Chondrocyte (in vitro differentiated cells): Measurements from ENCODE around the gene PRR29. TPM values are rescaled to one million over a fixed set of nuclear protein-coding genes. Genes with fewer than 3 reads are reported as not detected.
A peak's percentile ranks its signal among the peaks of the same experiment; 100 is the strongest.

ENCODE experiments used
- DNase-seq: peaks from one replicate; pipeline ENCODE4 v3.0.0; 2021; ENCODE audit warnings: mixed read lengths, low spot score
- H3K27ac Mint-ChIP-seq: one replicate; pipeline ENCODE4 v1.8.0; 2021; ENCODE audit warnings: mild to moderate bottlenecking, moderate library complexity, mixed read lengths; ENCODE audit not compliant: unreplicated experiment
- H3K27me3 Mint-ChIP-seq: 2 replicates; pipeline ENCODE4 v1.8.0; 2021; ENCODE audit warnings: low read depth, mixed read lengths
- H3K36me3 Mint-ChIP-seq: 2 replicates; pipeline ENCODE4 v1.8.0; 2021; ENCODE audit warnings: low read depth, mixed read lengths
- H3K4me1 Mint-ChIP-seq: 2 replicates; pipeline ENCODE4 v1.8.0; 2021; ENCODE audit warnings: low read depth, mild to moderate bottlenecking, mixed read lengths
- H3K4me3 Mint-ChIP-seq: one replicate; pipeline ENCODE4 v1.8.0; 2021; ENCODE audit warnings: mild to moderate bottlenecking, moderate library complexity, mixed read lengths; ENCODE audit not compliant: unreplicated experiment
- H3K9me3 Mint-ChIP-seq: 2 replicates; pipeline ENCODE4 v1.8.0; 2021; ENCODE audit warnings: low read depth, mixed read lengths
- total RNA-seq: library from RNA; stranded (reverse); gene quantifications from 3 replicates; pipeline ENCODE4 v1.2.1, GENCODE V29; 2021
- TF ChIP-seq, protein P1 (sequence below): fragments of 200-600 bp; sonication (generic); IDR thresholded peaks from 2 replicates; pipeline ENCODE4 v1.5.0; 2021; ENCODE audit warnings: antibody characterized with exemption, mild to moderate bottlenecking, moderate library complexity

PRR29 gene
- total RNA-seq, 1 donor from 2014 or later, result 0.35 TPM

DNA sequence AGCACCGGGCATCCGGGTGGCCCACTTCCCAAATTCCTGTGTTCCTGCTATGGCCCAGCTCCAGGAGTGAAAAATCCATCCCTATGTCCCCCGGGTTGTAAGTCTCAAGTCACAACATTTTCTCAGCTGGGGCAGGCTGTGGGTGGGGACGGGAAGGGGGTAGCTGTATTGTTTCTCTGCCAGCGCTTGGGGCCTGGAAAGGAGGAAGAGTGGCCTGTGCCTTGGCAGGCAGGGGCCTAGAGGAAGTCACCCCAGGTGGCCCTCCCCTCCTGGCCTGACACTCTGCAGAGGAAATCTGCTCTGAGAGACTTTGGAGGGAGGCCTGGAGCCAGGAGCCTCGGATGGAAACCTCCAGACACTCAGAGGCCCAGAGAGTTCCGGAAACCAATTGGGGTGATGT is 14.8 kb upstream of the PRR29 start:
- H3K27me3 Mint-ChIP-seq, result no peaks in the 10 kb centered on the region
- no peak overlapping the region for H3K27ac Mint-ChIP-seq

DNA sequence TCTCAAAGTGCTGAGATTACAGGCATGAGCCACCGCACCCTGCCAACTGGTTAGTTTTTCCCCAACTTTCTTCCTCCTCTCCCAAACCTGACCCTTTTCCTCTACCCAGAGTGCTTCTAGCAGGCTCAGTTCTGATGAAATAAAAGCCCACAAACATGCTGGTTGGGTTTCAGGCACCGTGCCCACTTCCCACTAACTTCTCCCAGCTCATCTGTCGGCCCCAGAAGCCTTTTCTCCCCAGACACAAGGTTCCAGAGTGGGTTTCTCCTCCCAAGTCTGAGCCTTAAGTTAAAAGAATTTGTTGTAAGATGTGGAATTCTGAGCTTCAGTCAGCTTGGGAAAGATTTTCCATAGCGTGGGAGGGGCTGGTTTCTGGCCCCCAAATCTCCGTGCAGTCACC is 13.9 kb upstream of the PRR29 start:
- peaks cover 4% of the 10 kb centered on the region for H3K36me3 Mint-ChIP-seq
- DNase-seq, result no peak
- H3K4me1 Mint-ChIP-seq, result peaks cover 36% of the 10 kb centered on the region
- peaks cover 2% of the 10 kb centered on the region for H3K27me3 Mint-ChIP-seq
- peak overlapping the region; percentile 19 for H3K27ac Mint-ChIP-seq
- H3K9me3 Mint-ChIP-seq, result peaks cover 11% of the 10 kb centered on the region
- TF ChIP-seq, protein P1, sequence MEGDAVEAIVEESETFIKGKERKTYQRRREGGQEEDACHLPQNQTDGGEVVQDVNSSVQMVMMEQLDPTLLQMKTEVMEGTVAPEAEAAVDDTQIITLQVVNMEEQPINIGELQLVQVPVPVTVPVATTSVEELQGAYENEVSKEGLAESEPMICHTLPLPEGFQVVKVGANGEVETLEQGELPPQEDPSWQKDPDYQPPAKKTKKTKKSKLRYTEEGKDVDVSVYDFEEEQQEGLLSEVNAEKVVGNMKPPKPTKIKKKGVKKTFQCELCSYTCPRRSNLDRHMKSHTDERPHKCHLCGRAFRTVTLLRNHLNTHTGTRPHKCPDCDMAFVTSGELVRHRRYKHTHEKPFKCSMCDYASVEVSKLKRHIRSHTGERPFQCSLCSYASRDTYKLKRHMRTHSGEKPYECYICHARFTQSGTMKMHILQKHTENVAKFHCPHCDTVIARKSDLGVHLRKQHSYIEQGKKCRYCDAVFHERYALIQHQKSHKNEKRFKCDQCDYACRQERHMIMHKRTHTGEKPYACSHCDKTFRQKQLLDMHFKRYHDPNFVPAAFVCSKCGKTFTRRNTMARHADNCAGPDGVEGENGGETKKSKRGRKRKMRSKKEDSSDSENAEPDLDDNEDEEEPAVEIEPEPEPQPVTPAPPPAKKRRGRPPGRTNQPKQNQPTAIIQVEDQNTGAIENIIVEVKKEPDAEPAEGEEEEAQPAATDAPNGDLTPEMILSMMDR, result no peak
- H3K4me3 Mint-ChIP-seq, result no peak overlapping the region

More for the DNA sequence above, 14.8 kb upstream of the PRR29 start:
- Mint-ChIP-seq H3K9me3 (peaks cover 11% of the 10 kb centered on the region), H3K36me3 (peaks cover 4% of the 10 kb centered on the region), H3K4me3 (no peak overlapping the region), H3K4me1 (peaks cover 28% of the 10 kb centered on the region)
- DNase-seq, result no peak
- TF ChIP-seq, protein P1, result no peak

DNA sequence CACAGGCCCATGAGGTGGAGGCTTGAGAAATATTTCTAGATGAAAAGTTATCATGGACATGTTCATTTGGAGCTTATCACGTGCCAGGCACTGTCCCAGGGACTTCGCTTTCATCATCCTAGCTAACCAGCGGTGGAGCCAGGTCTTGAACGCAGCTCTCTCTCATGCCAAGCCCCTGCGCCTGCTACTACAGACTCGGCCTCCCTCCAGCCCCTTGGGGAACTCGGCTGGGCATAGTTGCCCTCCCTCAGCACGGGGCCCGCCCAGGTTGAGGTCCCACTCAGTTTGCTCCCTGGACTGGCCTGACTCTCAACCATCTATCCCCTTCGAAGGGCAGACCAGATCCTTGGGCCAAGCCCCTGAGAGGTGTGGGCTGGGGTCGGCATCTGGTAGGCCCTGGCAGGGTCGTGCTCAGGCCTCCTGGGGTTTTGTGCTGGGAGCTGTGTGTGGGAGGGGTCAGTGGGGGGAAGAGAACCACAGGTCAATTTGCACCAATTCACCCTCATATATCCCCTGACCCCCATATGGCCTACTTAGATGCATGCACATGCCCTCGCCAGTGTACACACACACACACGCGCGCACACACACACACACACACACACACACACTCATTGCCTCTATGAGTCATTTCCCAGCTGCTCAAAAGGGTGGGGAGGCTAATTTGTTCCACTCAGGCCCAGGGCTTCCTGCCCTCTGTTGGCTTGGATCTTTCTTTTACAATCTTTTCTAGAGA is 13.3 kb upstream of the PRR29 start:
- Mint-ChIP-seq H3K27me3 (peaks cover 6% of the 10 kb centered on the region), H3K9me3 (peaks cover 11% of the 10 kb centered on the region), H3K4me3 (no peak overlapping the region), H3K4me1 (peaks cover 41% of the 10 kb centered on the region), H3K27ac (peak overlapping the region; percentile 5), H3K36me3 (peaks cover 4% of the 10 kb centered on the region)
- TF ChIP-seq, protein P1, result no peak
- no peak for DNase-seq

DNA sequence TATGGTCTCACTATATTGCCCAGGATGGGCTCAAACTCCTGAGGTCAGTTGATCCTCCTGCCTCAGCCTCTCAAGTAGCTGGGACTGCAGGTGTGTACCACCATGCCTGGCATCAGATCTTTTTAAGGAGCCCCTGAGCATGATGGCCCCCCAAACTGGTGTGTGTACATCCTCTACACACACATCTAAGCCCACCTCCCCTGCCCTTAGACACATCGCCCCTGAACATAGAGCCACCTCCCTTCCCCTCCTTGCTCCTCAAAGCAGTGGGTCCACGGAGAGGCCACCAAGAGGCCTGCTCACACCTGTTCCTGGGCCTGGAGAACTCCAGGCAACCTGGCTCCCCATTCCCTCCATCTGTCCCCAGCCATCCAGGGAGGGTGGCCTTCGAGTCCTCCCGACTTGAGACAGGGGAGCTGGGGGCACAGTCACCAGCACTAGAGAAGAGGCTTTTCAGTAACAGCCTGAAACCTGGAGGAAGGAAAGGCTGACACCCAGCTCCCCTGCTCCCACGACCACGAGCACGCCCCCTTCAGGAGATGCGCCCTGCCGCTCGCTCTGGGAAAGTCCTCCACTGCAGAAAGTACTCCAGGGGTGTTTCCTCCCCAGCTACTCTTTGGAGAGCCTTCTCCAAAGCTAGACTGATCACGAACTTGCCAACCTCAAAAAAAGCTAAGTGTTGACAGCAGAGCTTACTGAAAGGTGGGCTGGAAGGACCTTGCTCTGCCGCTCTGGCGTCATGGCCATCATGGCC is 12.6 kb upstream of the PRR29 start:
- H3K27me3 Mint-ChIP-seq, result peaks cover 8% of the 10 kb centered on the region
- H3K4me3 Mint-ChIP-seq, result no peak overlapping the region
- peaks cover 4% of the 10 kb centered on the region for H3K36me3 Mint-ChIP-seq
- TF ChIP-seq, protein P1, result no peak
- no peak overlapping the region for H3K27ac Mint-ChIP-seq
- DNase-seq, result no peak
- peaks cover 11% of the 10 kb centered on the region for H3K9me3 Mint-ChIP-seq
- H3K4me1 Mint-ChIP-seq, result peaks cover 35% of the 10 kb centered on the region

DNA sequence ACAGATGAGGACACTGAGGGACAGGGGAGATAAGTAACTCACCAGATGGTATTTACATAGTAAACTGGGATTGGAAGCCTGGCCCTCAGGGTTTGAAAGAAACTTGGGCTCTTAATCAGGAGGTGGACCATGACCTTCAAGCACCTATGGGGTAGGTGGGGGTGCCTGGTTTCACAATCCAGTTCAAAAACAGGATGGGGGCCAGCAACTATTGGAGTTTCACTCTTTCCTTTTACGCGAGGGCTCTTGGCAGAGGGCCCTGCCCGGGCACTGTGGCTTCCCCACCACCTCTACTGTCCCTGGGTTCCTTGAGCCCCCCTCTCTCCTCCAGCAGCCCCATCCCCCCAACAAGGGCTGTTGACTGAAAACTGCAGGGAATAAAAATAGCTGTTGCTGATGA is 11.3 kb upstream of the PRR29 start:
- Mint-ChIP-seq H3K4me1 (peaks cover 34% of the 10 kb centered on the region), H3K4me3 (no peak overlapping the region), H3K27ac (no peak overlapping the region), H3K9me3 (peaks cover 9% of the 10 kb centered on the region), H3K27me3 (peaks cover 13% of the 10 kb centered on the region), H3K36me3 (peaks cover 4% of the 10 kb centered on the region)
- TF ChIP-seq, protein P1, result no peak
- DNase-seq, result no peak
